Activated CD8-positive, alpha-beta memory T cell treated with anti-CD3 and anti-CD28 coated beads, Interleukin-2, amount 10 ng/mL, durations not matched to agents 7 days and 5 days (primary cell): Measurements from ENCODE around the gene PHACTR3. TPM values are rescaled to one million over a fixed set of nuclear protein-coding genes. Genes with fewer than 3 reads are reported as not detected.

Source experiments
- ATAC-seq: fragments of 150-1000 bp; cut with Tn5 transposase; one replicate; pipeline ENCODE4 v1.10.0; 2021; ENCODE audit warnings: moderate library complexity
- CTCF ChIA-PET: fragments of 350-600 bp; sonication (Branson Sonifier 250); formaldehyde crosslinking; loops from one replicate; lab custom pipeline; 2021; ENCODE audit warnings: antibody characterized with exemption; lab: Charles Lee
- DNase-seq: peaks from one replicate; pipeline ENCODE4 v3.0.0-alpha.2; 2020
- H3K27ac Mint-ChIP-seq: one replicate; pipeline ENCODE4 v1.8.0; 2021; ENCODE audit warnings: mild to moderate bottlenecking, mixed read lengths
- H3K27me3 Mint-ChIP-seq: one replicate; pipeline ENCODE4 v1.8.0; 2021; ENCODE audit warnings: mixed read lengths
- H3K36me3 Mint-ChIP-seq: one replicate; pipeline ENCODE4 v1.8.0; 2021; ENCODE audit warnings: mild to moderate bottlenecking, mixed read lengths
- H3K4me1 Mint-ChIP-seq: one replicate; pipeline ENCODE4 v1.8.0; 2021; ENCODE audit warnings: mixed read lengths
- H3K4me3 Mint-ChIP-seq: one replicate; pipeline ENCODE4 v1.8.0; 2021; ENCODE audit warnings: mild to moderate bottlenecking, moderate library complexity, mixed read lengths
- H3K9me3 Mint-ChIP-seq: one replicate; pipeline ENCODE4 v1.8.0; 2022; ENCODE audit warnings: low read depth, mixed read lengths
- total RNA-seq, 2 experiments: library from RNA; stranded (reverse); gene quantifications; one replicate each; pipeline ENCODE4 v1.2.3, GENCODE V29; 2021

PHACTR3 gene
- total RNA-seq, 2 experiments from 2014 or later, result not detected

GRCh38 chr20:59567585-59568508 is 36.5 kb upstream of the PHACTR3 start:
- ATAC-seq (no peak), DNase-seq (no peak)
- Mint-ChIP-seq H3K9me3 (no peaks in the 10 kb centered on the region), H3K27me3 (peaks cover 4% of the 10 kb centered on the region), H3K27ac (no peak overlapping the region), H3K4me3 (no peak overlapping the region), H3K36me3 (no peaks in the 10 kb centered on the region), H3K4me1 (no peaks in the 10 kb centered on the region)
- CTCF ChIA-PET, result no interaction called here

DNA sequence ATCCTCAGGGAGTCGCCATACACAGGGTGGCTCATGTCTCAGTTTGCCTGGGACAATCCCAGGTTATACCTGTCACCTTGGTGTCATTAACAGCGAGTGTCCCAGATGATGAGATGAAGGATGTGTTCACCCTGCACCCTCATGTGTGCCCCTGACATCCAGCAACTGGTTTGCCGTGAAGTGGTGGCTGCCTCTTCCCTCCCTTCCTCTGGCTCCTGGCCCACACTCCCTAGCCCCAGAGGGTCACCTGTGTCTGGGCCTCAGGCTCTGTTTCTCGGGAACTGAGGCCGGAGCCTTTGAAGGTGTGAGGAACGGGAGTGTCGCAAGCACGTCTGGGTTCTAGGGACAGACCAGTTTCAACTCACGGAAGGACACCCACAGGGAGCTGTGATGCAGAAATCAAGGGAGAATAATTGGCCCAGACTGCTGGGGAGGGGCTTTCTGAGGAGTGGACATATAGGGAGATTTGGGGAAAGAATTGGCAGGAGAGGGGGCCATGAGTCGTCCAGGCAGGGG is 35.8 kb upstream of the PHACTR3 start:
- DNase-seq (no peak), ATAC-seq (no peak)
- CTCF ChIA-PET, result no interaction called here
- H3K27me3 Mint-ChIP-seq, result peaks cover 6% of the 10 kb centered on the region
- H3K36me3 Mint-ChIP-seq, result no peaks in the 10 kb centered on the region
- H3K4me3 Mint-ChIP-seq, result no peak overlapping the region
- no peak overlapping the region for H3K27ac Mint-ChIP-seq
- H3K4me1 Mint-ChIP-seq, result no peaks in the 10 kb centered on the region
- no peaks in the 10 kb centered on the region for H3K9me3 Mint-ChIP-seq

DNA sequence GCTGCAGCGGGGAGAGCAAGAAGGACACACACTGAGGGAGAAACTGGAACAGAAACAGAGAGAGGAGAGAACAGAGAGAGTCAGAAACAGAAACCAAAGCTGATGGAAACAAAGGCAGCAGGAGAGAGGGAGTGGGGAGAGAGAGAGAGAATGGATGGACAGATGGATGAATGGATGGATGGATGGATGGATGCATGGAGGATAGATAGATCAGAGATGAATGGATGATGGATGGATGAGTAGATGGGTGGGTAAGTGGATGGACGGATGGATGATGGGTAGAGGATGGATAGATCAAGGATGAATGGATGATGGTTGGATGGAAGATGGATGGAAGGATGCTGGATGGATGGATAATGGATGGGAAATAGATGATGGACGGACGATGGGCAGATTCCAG is 35.0 kb upstream of the PHACTR3 start:
- Mint-ChIP-seq H3K36me3 (no peaks in the 10 kb centered on the region), H3K9me3 (no peaks in the 10 kb centered on the region), H3K4me3 (no peak overlapping the region), H3K27me3 (peaks cover 6% of the 10 kb centered on the region), H3K27ac (no peak overlapping the region), H3K4me1 (no peaks in the 10 kb centered on the region)
- no peak for DNase-seq
- ATAC-seq, result no peak
- CTCF ChIA-PET, result no interaction called here

DNA sequence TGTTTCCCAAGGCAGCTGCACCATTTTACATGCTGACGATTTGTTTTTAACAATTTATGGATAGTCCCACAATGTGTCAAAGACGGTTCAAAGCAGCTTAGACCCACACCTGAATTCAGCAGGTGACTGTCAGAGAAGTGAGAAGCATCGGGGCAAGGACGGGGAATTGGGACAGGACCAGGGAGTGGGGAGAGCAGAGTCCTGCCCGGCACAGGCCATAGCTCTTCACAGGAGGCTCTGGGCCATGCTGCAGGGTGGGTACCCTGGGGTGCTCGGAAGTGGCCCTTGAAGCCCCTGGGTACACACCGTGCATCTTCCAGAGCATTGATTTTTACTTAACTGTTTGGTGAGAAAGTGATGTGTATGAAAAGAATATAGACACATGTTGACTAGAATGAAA is 33.2 kb upstream of the PHACTR3 start:
- no peak overlapping the region for H3K27ac Mint-ChIP-seq
- H3K4me1 Mint-ChIP-seq, result no peaks in the 10 kb centered on the region
- peaks cover 15% of the 10 kb centered on the region for H3K27me3 Mint-ChIP-seq
- no peak overlapping the region for H3K4me3 Mint-ChIP-seq
- no peak for ATAC-seq
- no peaks in the 10 kb centered on the region for H3K36me3 Mint-ChIP-seq
- no peaks in the 10 kb centered on the region for H3K9me3 Mint-ChIP-seq
- peak; percentile 3 for DNase-seq
- CTCF ChIA-PET, result interaction anchor here (0.6 to 2.1 kb wide), 13 partner anchors 8 to 416 kb away, joined by 3 to 19 read pairs (median 4); no protein-coding TSS in a partner anchor

DNA sequence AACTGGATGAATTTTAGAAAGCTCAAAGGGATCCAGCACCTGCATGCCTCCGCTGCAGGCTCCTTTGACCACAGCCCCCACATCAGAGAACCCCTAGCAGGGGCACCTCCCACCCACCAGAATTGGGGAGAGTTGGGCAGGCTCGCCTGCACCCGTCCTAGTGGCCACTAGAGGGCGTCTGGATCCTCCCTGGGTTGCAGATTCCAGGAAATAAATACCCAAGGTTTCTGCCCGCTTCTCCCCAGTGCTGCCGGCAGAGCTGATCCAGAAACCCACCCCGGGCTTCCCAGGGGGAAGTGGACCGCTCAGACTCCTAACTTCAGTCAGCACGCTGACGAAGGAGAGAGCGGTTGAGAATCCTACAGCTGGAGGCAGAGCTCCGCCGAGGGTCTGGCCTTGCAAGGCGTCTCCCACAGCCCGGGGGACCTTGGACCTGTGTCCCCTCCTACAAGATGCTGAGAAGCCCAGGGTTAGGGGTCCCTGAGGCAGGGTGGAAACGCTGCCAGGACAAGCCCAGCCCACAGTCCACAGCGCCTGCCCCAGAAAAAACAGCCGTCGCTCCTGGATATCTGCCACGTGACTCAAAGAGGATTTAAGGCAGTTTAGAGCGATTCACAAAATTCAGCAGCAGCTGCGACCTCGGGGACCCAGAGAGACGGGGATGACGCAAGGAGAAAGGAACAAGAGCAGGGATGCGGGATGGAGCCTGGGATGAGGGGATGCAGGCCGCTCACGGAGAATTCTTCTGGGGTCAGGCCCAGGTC is 32.6 kb upstream of the PHACTR3 start:
- Mint-ChIP-seq H3K4me1 (no peaks in the 10 kb centered on the region), H3K9me3 (no peaks in the 10 kb centered on the region), H3K36me3 (no peaks in the 10 kb centered on the region), H3K4me3 (no peak overlapping the region), H3K27ac (no peak overlapping the region), H3K27me3 (peaks cover 20% of the 10 kb centered on the region)
- CTCF ChIA-PET, result interaction anchor here (0.6 to 2.1 kb wide), 16 partner anchors 8 to 496 kb away, joined by 3 to 19 read pairs (median 3); no protein-coding TSS in a partner anchor
- DNase-seq, result peak; percentile 63
- peak; percentile 71 for ATAC-seq

DNA sequence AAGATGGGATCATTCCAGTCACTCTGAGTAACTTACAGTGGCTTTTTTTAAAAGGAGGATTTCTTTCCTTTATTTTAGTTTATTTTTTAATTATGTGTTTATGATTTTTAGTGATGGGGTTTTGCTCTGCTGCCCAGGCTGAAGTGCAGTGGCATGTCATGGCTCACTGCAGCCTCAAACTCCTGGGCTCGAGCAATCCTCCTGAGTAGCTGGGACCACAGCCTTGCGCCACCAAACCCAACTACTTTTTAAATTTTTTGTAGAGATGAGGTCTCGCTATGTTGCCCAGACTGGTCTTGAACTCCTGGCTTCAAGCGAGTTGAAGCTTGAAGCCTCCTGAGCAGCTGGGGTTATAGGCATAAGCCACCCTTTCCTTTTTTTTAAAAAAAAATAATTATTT is 31.8 kb upstream of the PHACTR3 start:
- Mint-ChIP-seq H3K9me3 (no peaks in the 10 kb centered on the region), H3K27ac (no peak overlapping the region), H3K4me1 (no peaks in the 10 kb centered on the region), H3K27me3 (peaks cover 23% of the 10 kb centered on the region), H3K4me3 (no peak overlapping the region), H3K36me3 (no peaks in the 10 kb centered on the region)
- ATAC-seq (no peak), DNase-seq (no peak)
- CTCF ChIA-PET, result interaction anchor here (0.8 to 1.6 kb wide), 3 partner anchors 11 to 25 kb away, joined by 3 to 6 read pairs (median 4); no protein-coding TSS in a partner anchor

GRCh38 chr20:59573837-59574236 is 30.5 kb upstream of the PHACTR3 start:
- Mint-ChIP-seq H3K4me3 (no peak overlapping the region), H3K27ac (no peak overlapping the region), H3K36me3 (no peaks in the 10 kb centered on the region), H3K4me1 (no peaks in the 10 kb centered on the region), H3K27me3 (peaks cover 34% of the 10 kb centered on the region), H3K9me3 (no peaks in the 10 kb centered on the region)
- CTCF ChIA-PET, result interaction anchor here (1.2 to 1.4 kb wide), 2 partner anchors 17 to 25 kb away, joined by 3 to 4 read pairs; no protein-coding TSS in a partner anchor
- DNase-seq (no peak), ATAC-seq (no peak)

DNA sequence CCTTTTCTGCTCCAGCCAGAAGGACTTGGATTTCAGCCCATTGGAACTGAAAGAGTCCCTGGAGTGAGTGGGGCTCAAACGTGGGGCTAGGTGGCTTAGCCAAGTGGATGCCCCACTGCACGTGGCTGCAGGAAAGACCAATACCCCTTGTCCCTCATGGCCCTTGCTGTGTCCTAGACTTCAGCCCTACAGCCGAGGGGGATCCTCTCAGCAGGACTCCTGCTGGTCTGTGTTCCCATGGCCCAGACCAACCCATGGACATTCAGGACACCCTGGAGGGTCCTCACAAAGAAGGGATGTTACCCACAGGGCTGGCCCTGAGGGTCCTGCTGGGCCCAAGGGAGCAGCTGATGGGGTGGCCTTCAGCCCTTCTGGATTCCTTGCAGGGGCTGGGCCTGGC is 30.0 kb upstream of the PHACTR3 start:
- H3K9me3 Mint-ChIP-seq, result no peaks in the 10 kb centered on the region
- no peaks in the 10 kb centered on the region for H3K4me1 Mint-ChIP-seq
- H3K27me3 Mint-ChIP-seq, result peaks cover 37% of the 10 kb centered on the region
- H3K4me3 Mint-ChIP-seq, result no peak overlapping the region
- DNase-seq (no peak), ATAC-seq (no peak)
- CTCF ChIA-PET, result interaction anchor here (1.2 kb wide), 1 partner anchor 24 kb away, joined by 3 read pairs; no protein-coding TSS in a partner anchor
- no peaks in the 10 kb centered on the region for H3K36me3 Mint-ChIP-seq
- no peak overlapping the region for H3K27ac Mint-ChIP-seq

DNA sequence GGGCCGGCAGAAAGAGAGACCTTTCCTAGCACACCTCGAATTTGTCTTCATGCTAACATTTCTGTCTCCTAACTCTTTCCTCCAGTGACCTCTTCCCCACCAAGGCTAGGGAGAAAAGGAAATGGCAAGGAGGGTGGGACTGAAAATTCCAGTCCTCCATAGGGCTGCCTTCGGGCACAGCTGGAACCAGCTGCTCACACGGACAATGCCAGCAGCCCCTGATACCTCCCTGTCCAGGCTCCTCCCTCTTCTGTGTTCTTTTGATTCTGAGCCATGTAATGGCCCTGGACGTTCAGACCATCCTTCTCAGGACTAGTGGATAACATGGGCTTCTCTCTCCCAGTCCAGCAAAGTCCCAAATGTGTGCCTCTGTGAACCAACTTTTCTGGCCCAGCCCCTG is 29.1 kb upstream of the PHACTR3 start:
- Mint-ChIP-seq H3K9me3 (no peaks in the 10 kb centered on the region), H3K27me3 (peaks cover 43% of the 10 kb centered on the region), H3K27ac (no peak overlapping the region), H3K4me1 (no peaks in the 10 kb centered on the region), H3K4me3 (no peak overlapping the region), H3K36me3 (no peaks in the 10 kb centered on the region)
- ATAC-seq (no peak), DNase-seq (no peak)
- CTCF ChIA-PET, result no interaction called here

- H3K27ac Mint-ChIP-seq, result no peak overlapping the region
- no peaks in the 10 kb centered on the region for H3K4me1 Mint-ChIP-seq
- H3K27me3 Mint-ChIP-seq, result peaks cover 43% of the 10 kb centered on the region
- CTCF ChIA-PET, result no interaction called here
- no peak overlapping the region for H3K4me3 Mint-ChIP-seq
- ATAC-seq (no peak), DNase-seq (no peak)
- H3K9me3 Mint-ChIP-seq, result no peaks in the 10 kb centered on the region
- no peaks in the 10 kb centered on the region for H3K36me3 Mint-ChIP-seq
Observed at GRCh38 chr20:59575653-59576052, 28.7 kb upstream of the PHACTR3 start.

- no peaks in the 10 kb centered on the region for H3K4me1 Mint-ChIP-seq
- peaks cover 43% of the 10 kb centered on the region for H3K27me3 Mint-ChIP-seq
- H3K4me3 Mint-ChIP-seq, result no peak overlapping the region
- H3K36me3 Mint-ChIP-seq, result no peaks in the 10 kb centered on the region
- no peak for ATAC-seq
- DNase-seq, result no peak
- no peaks in the 10 kb centered on the region for H3K9me3 Mint-ChIP-seq
- CTCF ChIA-PET, result no interaction called here
- H3K27ac Mint-ChIP-seq, result no peak overlapping the region
Observed at GRCh38 chr20:59576216-59576953, 28.0 kb upstream of the PHACTR3 start.

- no peak overlapping the region for H3K4me3 Mint-ChIP-seq
- H3K9me3 Mint-ChIP-seq, result no peaks in the 10 kb centered on the region
- DNase-seq (no peak), ATAC-seq (no peak)
- CTCF ChIA-PET, result no interaction called here
- H3K36me3 Mint-ChIP-seq, result no peaks in the 10 kb centered on the region
- peaks cover 39% of the 10 kb centered on the region for H3K27me3 Mint-ChIP-seq
- no peak overlapping the region for H3K27ac Mint-ChIP-seq
- no peaks in the 10 kb centered on the region for H3K4me1 Mint-ChIP-seq
Observed at GRCh38 chr20:59577037-59577808, 27.1 kb upstream of the PHACTR3 start.
